HG02678 (cell line): ENCODE results near the gene RALGAPA2.

ENCODE experiments used
- ATAC-seq: cut with Tn5 transposase; IDR thresholded peaks from one replicate; pipeline ENCODE4 v1.9.1; 2021; ENCODE audit warnings: mild to moderate bottlenecking, moderate library complexity; ENCODE audit not compliant: unreplicated experiment

RALGAPA2 gene

DNA sequence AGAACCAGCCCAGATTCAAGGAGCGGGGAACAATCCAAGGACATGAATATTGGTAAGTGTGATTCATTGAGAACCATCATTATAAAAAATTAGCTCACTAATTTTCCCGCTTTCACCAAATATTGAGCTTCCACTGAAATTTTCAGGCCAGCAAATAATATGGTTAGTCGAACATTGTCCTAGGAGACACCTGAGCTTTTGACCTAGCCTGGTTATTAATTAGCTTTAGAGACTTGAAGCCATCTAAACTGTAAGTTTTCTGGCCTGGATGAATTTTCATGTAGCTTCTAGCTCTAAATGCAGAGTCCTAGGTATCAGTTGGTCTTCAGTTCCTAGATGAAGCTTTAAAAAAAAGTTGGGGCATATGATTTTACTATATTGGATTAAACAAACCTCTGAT lies 17.1 kb upstream of the RALGAPA2 start:
- no peak for ATAC-seq

DNA sequence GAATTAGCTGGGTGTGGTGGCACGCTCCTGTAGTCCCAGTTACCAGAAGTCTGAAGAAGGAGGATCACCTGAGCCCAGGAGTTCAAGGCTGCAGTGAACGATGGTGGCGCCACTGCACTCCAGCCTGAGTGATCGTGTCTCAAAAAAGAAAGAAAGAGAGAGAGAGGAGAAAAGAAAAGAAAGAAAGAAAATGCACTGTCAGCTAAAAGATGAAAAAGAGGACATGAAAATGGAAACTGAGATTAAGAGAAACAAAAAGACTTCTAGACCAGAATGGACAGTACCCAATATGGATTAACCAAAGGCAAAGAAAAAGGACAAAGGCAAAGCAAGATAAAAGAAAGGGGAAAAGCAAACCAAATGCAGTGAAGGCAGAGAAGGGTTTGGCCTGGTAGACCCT lies 9.0 kb upstream of the RALGAPA2 start:
- no peak for ATAC-seq

GRCh38 chr20:20720158-20720557 lies 7.7 kb upstream of the RALGAPA2 start:
- ATAC-seq: no peak

GRCh38 chr20:20719411-20719810 lies 7.0 kb upstream of the RALGAPA2 start:
- ATAC-seq: no peak

GRCh38 chr20:20713244-20713765 lies 861 bp upstream of the RALGAPA2 start:
- ATAC-seq: no peak

DNA sequence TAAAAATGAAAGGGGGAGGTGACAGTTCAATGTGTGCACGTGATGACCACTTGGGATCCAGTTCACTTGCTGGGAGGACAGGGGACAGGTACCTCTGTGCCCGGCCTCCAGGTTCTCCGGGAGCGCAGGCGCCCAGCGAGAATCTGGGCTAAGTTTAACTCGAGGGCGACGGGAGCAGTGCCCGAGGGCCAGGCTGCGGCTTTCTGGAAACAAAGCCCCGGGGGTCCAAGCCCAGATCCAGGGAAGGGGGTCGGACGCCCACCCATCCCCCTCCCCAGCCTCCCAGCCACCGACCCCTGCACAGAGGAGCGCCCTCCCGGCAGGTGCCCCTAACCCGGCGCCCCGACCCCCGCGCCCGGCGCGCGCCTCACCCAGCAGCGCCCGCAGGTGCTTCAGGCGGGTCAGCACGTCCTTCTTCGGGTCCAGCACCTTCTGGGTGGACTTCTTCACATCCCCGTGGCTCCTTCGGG lies 405 bp downstream of the RALGAPA2 start:
- ATAC-seq: peak; percentile 1

- ATAC-seq: no peak
Measured at GRCh38 chr20:20711413-20711812, 1.0 kb downstream of the RALGAPA2 start.

- ATAC-seq: peak; percentile 25
Measured at GRCh38 chr20:20710443-20711315, 1.8 kb downstream of the RALGAPA2 start.

GRCh38 chr20:20709887-20710286 lies 2.6 kb downstream of the RALGAPA2 start:
- no peak for ATAC-seq

- ATAC-seq: no peak
Measured at GRCh38 chr20:20706285-20706684, 6.2 kb downstream of the RALGAPA2 start.

DNA sequence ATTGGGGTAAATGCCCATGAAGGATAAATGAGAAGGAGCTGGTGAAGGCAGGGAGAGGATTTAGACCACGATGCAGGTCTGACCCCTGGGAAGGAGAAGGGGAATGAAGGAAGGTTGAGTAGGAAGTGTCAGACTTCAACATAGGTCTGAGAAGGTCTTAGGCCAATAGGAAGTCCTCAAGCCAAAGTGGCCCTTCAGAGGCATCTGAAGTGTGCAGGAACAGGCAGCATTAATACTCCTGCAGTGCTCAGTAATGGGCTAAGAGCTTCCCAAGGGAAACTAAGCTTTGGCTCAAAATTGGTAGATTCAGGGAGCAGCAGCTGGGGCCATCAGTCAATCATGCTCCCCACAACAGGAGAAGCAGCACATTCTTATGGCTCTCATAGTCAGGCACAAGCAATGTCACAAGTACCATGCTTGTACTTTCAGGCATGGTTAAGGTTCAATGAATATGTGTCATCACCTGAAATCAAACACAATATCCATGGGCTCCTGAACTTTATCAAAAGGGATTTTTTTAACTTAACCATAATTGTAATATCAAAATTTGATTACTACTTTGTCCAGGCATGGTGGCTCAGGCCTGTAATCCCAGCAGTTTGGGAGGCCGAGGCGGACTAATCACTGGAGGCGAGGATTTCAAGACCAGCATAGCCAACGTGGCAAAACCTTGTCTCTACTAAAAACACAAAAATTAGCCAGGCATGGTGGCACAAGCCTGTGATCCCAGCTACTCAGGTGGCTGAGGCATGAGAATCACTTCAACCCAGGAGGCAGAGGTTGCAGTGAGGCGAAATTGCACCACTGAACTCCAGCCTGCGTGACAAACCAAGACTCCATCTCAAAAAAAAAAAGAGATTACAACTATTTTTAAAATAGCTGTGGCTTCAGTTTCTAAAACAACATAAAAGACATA lies 9.9 kb downstream of the RALGAPA2 start:
- no peak for ATAC-seq

DNA sequence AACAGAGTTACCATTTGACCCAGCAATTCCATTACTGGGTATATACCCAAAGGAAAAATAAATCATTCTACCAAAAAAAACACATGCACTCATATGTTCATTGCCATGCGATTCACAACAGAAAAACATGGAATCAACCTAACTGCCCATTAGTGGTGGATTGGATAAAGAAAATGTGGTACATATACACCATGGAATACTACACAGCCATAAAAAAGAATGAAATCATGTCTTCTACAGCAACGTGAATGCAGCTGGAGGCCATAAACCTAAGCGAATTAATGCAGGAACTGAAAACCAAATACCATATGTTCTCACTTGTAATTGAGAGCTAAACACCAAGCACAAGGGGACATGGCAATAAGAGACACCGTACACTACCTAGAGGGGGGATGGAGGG lies 12.5 kb downstream of the RALGAPA2 start:
- no peak for ATAC-seq

DNA sequence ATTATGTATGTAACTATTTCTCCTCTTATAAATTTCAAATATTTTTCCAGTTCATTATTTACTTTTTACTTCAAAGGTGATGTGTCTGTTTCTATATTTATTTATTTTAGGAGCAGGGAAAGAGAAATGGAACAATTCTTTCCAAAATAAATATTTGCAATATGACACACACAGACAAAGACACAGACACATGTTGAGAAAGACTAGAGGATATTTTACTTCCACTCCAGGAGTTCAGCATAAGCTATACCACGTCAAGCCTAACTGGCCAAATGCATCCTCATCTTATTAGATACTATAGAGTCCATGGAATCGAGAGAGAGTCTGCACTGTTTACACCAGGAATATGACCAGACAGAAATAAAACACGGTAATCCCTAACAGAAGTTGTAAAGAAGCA lies 13.3 kb downstream of the RALGAPA2 start:
- ATAC-seq: no peak

GRCh38 chr20:20697325-20697845 lies 15.1 kb downstream of the RALGAPA2 start:
- ATAC-seq: no peak

- no peak for ATAC-seq
Measured at GRCh38 chr20:20695250-20695816, 17.1 kb downstream of the RALGAPA2 start.

DNA sequence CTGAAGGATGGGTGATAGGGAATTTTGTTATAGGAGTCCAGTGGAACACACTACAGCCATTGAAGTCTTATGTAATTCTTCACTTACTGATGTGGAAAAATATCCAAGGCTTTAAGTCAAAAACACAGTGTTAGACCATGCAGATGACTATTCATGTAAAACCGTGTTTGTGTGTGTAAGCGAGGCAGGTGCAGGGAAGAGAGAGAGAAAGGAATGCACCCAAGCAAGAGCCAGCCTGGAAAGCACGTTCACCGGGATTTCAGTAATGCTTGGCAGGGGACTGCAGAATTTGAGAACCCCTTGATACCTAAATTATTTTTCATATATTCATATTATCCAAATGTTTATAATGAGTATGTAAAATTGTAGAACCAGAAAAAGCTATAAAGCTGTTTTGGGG lies 17.9 kb downstream of the RALGAPA2 start:
- ATAC-seq: no peak

DNA sequence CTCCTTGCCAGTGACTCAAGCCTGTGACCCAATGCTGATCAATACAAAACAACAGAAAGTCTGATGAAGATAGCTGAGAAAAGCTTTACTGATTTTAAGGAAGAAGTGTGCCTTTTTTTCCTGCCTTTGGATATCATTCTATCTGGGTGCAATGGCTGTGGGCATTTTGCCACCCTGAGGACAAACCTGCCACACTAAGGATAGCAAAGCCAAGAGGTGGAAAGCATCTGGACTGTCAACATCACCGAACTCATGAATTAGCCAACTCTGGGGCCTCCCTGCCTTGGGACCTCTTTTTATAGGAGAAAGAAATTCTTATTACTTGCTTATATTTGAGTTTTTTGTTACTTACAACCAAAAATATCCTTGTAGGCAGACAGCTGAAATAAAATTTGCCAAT lies 19.9 kb downstream of the RALGAPA2 start:
- no peak for ATAC-seq

- ATAC-seq: peak; percentile 45
Measured at GRCh38 chr20:20691477-20692235, 20.8 kb downstream of the RALGAPA2 start.

- ATAC-seq: peak; percentile 76
Measured at GRCh38 chr20:20690676-20691476, 21.6 kb downstream of the RALGAPA2 start.
